ES-I3 (cell line): ENCODE measurements around the gene SNU13.
"Not testable (repeated sequence)": the region's sequence is repeated elsewhere in the genome, so short reads cannot be mapped to it uniquely, and the experiment has no call there.

Source experiments
- H3K36me3 ChIP-seq: 2 replicates; pipeline ENCODE4 v1.6.1; 2013; ENCODE audit warnings: mild to moderate bottlenecking, low read length, control low read depth, moderate library complexity; ENCODE audit not compliant: insufficient read depth
- H3K4me1 ChIP-seq: 2 replicates; pipeline ENCODE4 v1.6.1; 2013; ENCODE audit warnings: mild to moderate bottlenecking, control low read depth, low read length; ENCODE audit not compliant: insufficient read depth
- H3K9ac ChIP-seq: 2 replicates; pipeline ENCODE4 v1.6.1; 2013; ENCODE audit warnings: low read depth, mild to moderate bottlenecking, low read length, moderate library complexity
- H3K9me3 ChIP-seq: 2 replicates; pipeline ENCODE4 v1.6.1; 2013; ENCODE audit warnings: mild to moderate bottlenecking, low read length, moderate library complexity; ENCODE audit not compliant: control insufficient read depth, insufficient read depth

Gene SNU13

GRCh38 chr22:41647771-41648170, 40.9 kb downstream of the SNU13 start:
- no peaks in the 10 kb centered on the region for H3K4me1 ChIP-seq
- no peaks in the 10 kb centered on the region for H3K9me3 ChIP-seq
- no peak overlapping the region for H3K9ac ChIP-seq
- peaks cover 42% of the 10 kb centered on the region for H3K36me3 ChIP-seq

GRCh38 chr22:41642331-41643110, 46.1 kb downstream of the SNU13 start:
- Histone ChIP-seq H3K9me3 (no peaks in the 10 kb centered on the region), H3K36me3 (peaks cover 34% of the 10 kb centered on the region), H3K4me1 (no peaks in the 10 kb centered on the region), H3K9ac (no peak overlapping the region)

GRCh38 chr22:41641854-41642253, 46.8 kb downstream of the SNU13 start:
- Histone ChIP-seq H3K9ac (no peak overlapping the region), H3K36me3 (peaks cover 36% of the 10 kb centered on the region), H3K4me1 (no peaks in the 10 kb centered on the region), H3K9me3 (no peaks in the 10 kb centered on the region)

GRCh38 chr22:41638748-41639147, 49.9 kb downstream of the SNU13 start:
- peaks cover 42% of the 10 kb centered on the region for H3K36me3 ChIP-seq
- H3K4me1 ChIP-seq = no peaks in the 10 kb centered on the region
- no peaks in the 10 kb centered on the region for H3K9me3 ChIP-seq
- H3K9ac ChIP-seq = no peak overlapping the region

GRCh38 chr22:41638124-41638523, 50.5 kb downstream of the SNU13 start:
- Histone ChIP-seq H3K4me1 (no peaks in the 10 kb centered on the region), H3K9ac (no peak overlapping the region), H3K36me3 (peaks cover 42% of the 10 kb centered on the region), H3K9me3 (no peaks in the 10 kb centered on the region)

GRCh38 chr22:41637623-41638022, 51.0 kb downstream of the SNU13 start:
- H3K4me1 ChIP-seq, H3K9me3 ChIP-seq, H3K9ac ChIP-seq: not testable (repeated sequence)
- H3K36me3 ChIP-seq = peaks cover 39% of the 10 kb centered on the region

- Histone ChIP-seq H3K36me3 (peaks cover 35% of the 10 kb centered on the region), H3K9me3 (no peaks in the 10 kb centered on the region), H3K9ac (no peak overlapping the region), H3K4me1 (no peaks in the 10 kb centered on the region)
Measured at GRCh38 chr22:41636467-41636866, 52.2 kb downstream of the SNU13 start.

- H3K9ac ChIP-seq, H3K4me1 ChIP-seq, H3K9me3 ChIP-seq: not testable (repeated sequence)
- peaks cover 32% of the 10 kb centered on the region for H3K36me3 ChIP-seq
Measured at GRCh38 chr22:41634610-41635009, 54.1 kb downstream of the SNU13 start.

GRCh38 chr22:41631615-41632014, 57.1 kb downstream of the SNU13 start:
- H3K9ac ChIP-seq, H3K9me3 ChIP-seq, H3K4me1 ChIP-seq: not testable (repeated sequence)
- peaks cover 37% of the 10 kb centered on the region for H3K36me3 ChIP-seq

GRCh38 chr22:41631115-41631514, 57.6 kb downstream of the SNU13 start:
- H3K9me3 ChIP-seq, H3K4me1 ChIP-seq, H3K9ac ChIP-seq: not testable (repeated sequence)
- H3K36me3 ChIP-seq = peaks cover 32% of the 10 kb centered on the region

GRCh38 chr22:41625577-41625976, 63.1 kb downstream of the SNU13 start:
- Histone ChIP-seq H3K9ac (no peak overlapping the region), H3K36me3 (peaks cover 38% of the 10 kb centered on the region), H3K9me3 (no peaks in the 10 kb centered on the region)

More at GRCh38 chr22:41625577-41625976, 63.1 kb downstream of the SNU13 start:
- no peaks in the 10 kb centered on the region; the same call in 1 of the 2 replicates for H3K4me1 ChIP-seq
